Neural crest cell (in vitro differentiated cells): ENCODE measurements around the gene SERPINI1. TPM values are rescaled to one million over a fixed set of nuclear protein-coding genes. Genes with fewer than 3 reads are reported as not detected.

Experiments
- DNase-seq: peaks from one replicate; pipeline ENCODE4 v3.0.0; 2021; ENCODE audit warnings: low read depth, mixed read lengths, low spot score
- H3K27ac Mint-ChIP-seq: one replicate; pipeline ENCODE4 v1.8.0; 2021; ENCODE audit warnings: mild to moderate bottlenecking, mixed read lengths; ENCODE audit not compliant: unreplicated experiment
- H3K27me3 Mint-ChIP-seq: 2 replicates; pipeline ENCODE4 v1.8.0; 2021; ENCODE audit warnings: low read depth, mild to moderate bottlenecking, mixed read lengths
- H3K36me3 Mint-ChIP-seq: 2 replicates; pipeline ENCODE4 v1.8.0; 2021; ENCODE audit warnings: low read depth, mild to moderate bottlenecking, mixed read lengths
- H3K4me1 Mint-ChIP-seq: 2 replicates; pipeline ENCODE4 v1.8.0; 2021; ENCODE audit warnings: mixed read lengths
- H3K4me3 Mint-ChIP-seq: one replicate; pipeline ENCODE4 v1.8.0; 2021; ENCODE audit warnings: mild to moderate bottlenecking, mixed read lengths
- H3K9me3 Mint-ChIP-seq: 2 replicates; pipeline ENCODE4 v1.8.0; 2021; ENCODE audit warnings: mixed read lengths
- total RNA-seq: library from RNA; stranded (reverse); gene quantifications from 2 replicates; pipeline ENCODE4 v1.2.1, GENCODE V29; 2021
- TF ChIP-seq, protein P1 (sequence below): fragments of 200-600 bp; sonication (generic); conservative IDR thresholded peaks from 2 replicates; pipeline ENCODE4 v1.5.0; 2021; ENCODE audit warnings: antibody characterized with exemption, mild to moderate bottlenecking

Gene SERPINI1
- total RNA-seq, 1 donor from 2014 or later: 1.0 TPM

- Mint-ChIP-seq H3K4me1 (no peaks in the 10 kb centered on the region), H3K27ac (no peak overlapping the region), H3K27me3 (no peaks in the 10 kb centered on the region), H3K4me3 (no peak overlapping the region), H3K9me3 (no peaks in the 10 kb centered on the region), H3K36me3 (no peaks in the 10 kb centered on the region)
- no peak for DNase-seq
- TF ChIP-seq, protein P1, sequence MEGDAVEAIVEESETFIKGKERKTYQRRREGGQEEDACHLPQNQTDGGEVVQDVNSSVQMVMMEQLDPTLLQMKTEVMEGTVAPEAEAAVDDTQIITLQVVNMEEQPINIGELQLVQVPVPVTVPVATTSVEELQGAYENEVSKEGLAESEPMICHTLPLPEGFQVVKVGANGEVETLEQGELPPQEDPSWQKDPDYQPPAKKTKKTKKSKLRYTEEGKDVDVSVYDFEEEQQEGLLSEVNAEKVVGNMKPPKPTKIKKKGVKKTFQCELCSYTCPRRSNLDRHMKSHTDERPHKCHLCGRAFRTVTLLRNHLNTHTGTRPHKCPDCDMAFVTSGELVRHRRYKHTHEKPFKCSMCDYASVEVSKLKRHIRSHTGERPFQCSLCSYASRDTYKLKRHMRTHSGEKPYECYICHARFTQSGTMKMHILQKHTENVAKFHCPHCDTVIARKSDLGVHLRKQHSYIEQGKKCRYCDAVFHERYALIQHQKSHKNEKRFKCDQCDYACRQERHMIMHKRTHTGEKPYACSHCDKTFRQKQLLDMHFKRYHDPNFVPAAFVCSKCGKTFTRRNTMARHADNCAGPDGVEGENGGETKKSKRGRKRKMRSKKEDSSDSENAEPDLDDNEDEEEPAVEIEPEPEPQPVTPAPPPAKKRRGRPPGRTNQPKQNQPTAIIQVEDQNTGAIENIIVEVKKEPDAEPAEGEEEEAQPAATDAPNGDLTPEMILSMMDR: no peak
These were observed 77.9 kb downstream of the SERPINI1 start for GRCh38 chr3:167813169-167814123.

GRCh38 chr3:167814441-167814951 lies 79.0 kb downstream of the SERPINI1 start:
- Mint-ChIP-seq H3K27me3 (no peaks in the 10 kb centered on the region), H3K27ac (no peak overlapping the region), H3K9me3 (no peaks in the 10 kb centered on the region), H3K36me3 (no peaks in the 10 kb centered on the region), H3K4me3 (no peak overlapping the region), H3K4me1 (no peaks in the 10 kb centered on the region)
- DNase-seq: no peak
- TF ChIP-seq, protein P1: no peak

DNA sequence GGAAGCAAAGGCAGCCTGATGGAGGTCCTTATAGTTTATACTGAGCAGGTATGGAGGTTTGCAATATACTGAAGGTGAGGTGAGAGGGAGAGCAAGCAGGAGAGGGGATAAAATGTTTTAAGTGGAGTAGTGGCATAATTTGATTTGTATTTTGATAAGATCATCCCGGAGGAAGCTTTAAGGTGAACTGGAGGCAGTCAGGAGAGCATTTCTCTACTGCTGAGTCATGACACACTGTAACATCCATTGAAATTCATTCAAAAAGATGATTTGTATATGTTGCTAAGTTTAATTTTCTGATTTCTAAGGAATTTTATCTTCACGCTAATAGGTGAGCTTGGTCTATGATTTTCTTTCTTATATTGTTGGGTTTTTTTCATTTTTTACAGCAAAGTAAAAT lies 81.4 kb downstream of the SERPINI1 start:
- no peaks in the 10 kb centered on the region for H3K9me3 Mint-ChIP-seq
- no peak overlapping the region for H3K4me3 Mint-ChIP-seq
- no peaks in the 10 kb centered on the region for H3K36me3 Mint-ChIP-seq
- no peak overlapping the region for H3K27ac Mint-ChIP-seq
- no peak for DNase-seq
- TF ChIP-seq, protein P1: no peak
- H3K4me1 Mint-ChIP-seq: no peaks in the 10 kb centered on the region
- no peaks in the 10 kb centered on the region for H3K27me3 Mint-ChIP-seq

GRCh38 chr3:167820102-167820865 lies 84.8 kb downstream of the SERPINI1 start:
- H3K27me3 Mint-ChIP-seq: no peaks in the 10 kb centered on the region
- no peaks in the 10 kb centered on the region for H3K36me3 Mint-ChIP-seq
- H3K9me3 Mint-ChIP-seq: no peaks in the 10 kb centered on the region
- TF ChIP-seq, protein P1: no peak
- DNase-seq: no peak
- no peaks in the 10 kb centered on the region for H3K4me1 Mint-ChIP-seq
- no peak overlapping the region for H3K27ac Mint-ChIP-seq
- no peak overlapping the region for H3K4me3 Mint-ChIP-seq

- no peaks in the 10 kb centered on the region for H3K36me3 Mint-ChIP-seq
- H3K4me3 Mint-ChIP-seq: no peak overlapping the region
- no peaks in the 10 kb centered on the region for H3K27me3 Mint-ChIP-seq
- no peak for DNase-seq
- H3K9me3 Mint-ChIP-seq: no peaks in the 10 kb centered on the region
- H3K27ac Mint-ChIP-seq: no peak overlapping the region
- no peaks in the 10 kb centered on the region for H3K4me1 Mint-ChIP-seq
- TF ChIP-seq, protein P1: no peak
These were observed 85.8 kb downstream of the SERPINI1 start for GRCh38 chr3:167821248-167821805.
